ENCODE data around the gene PRPF8.
"Not testable (repeated sequence)": the region's sequence is repeated elsewhere in the genome, so short reads cannot be mapped to it uniquely, and the experiment has no call there.

PRPF8 gene

DNA sequence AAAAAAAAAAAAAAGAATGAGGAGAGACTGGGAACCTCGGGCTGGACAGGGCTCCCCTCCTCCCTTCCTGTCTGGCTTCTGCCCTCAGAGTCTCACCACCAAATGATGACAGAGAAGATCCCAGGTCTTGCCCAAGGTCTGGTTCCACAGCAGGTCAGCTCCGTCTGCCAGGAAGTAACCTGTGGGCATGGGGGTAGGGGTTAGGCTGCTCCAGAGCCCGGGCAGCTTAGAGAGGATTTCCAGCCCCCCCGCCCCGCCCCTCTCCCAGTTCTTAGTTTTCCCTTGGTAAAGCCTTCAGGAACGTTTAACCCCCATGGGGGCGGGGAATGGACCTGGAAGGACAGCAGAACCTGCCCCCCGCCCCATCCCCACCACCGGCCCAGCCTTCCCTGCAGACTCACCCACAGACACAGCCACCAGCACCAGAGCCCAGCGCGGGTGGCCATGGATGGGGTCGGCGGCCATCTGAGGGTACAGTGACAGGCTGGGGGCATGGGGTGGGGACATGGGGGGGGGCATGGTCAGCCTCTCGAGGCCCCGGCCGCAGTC is 24.8 kb upstream of the PRPF8 start:
- Histone ChIP-seq H3K4me3 (ENCODE audit: low read depth, low read length, poor library complexity, severe bottlenecking) (no peak overlapping the region), H4K20me1 (ENCODE audit: insufficient read depth, low read length) (no peaks in the 10 kb centered on the region), H3K27me3 (ENCODE audit: insufficient read depth, low read length) (peaks cover 4% of the 10 kb centered on the region; the same call in 1 of the 2 replicates), H3K4me2 (ENCODE audit: low read length) (no peak overlapping the region), H2AFZ (ENCODE audit: low read length) (no peak overlapping the region), H3K79me2 (ENCODE audit: insufficient read depth, low read length) (no peaks in the 10 kb centered on the region), H3K9me2 (ENCODE audit: low read depth, low read length) (no peaks in the 10 kb centered on the region), H3F3A (ENCODE audit: insufficient read depth, low read length) (0 out of 2 replicates have a peak, but pooled peaks cover 4% of the 10 kb centered on the region), H3K27ac (ENCODE audit: low read depth, low read length, poor library complexity, severe bottlenecking) (no peak overlapping the region), H3K9ac (ENCODE audit: low read length) (no peak overlapping the region), H3K4me1 (ENCODE audit: insufficient read depth, low read length, severe bottlenecking) (peaks cover 6% of the 10 kb centered on the region), H3K9me3 (ENCODE audit: low read length) (no peaks in the 10 kb centered on the region), H3K36me3 (ENCODE audit: insufficient read depth, low read length) (no peaks in the 10 kb centered on the region)
- TF ChIP-seq, protein P1, sequence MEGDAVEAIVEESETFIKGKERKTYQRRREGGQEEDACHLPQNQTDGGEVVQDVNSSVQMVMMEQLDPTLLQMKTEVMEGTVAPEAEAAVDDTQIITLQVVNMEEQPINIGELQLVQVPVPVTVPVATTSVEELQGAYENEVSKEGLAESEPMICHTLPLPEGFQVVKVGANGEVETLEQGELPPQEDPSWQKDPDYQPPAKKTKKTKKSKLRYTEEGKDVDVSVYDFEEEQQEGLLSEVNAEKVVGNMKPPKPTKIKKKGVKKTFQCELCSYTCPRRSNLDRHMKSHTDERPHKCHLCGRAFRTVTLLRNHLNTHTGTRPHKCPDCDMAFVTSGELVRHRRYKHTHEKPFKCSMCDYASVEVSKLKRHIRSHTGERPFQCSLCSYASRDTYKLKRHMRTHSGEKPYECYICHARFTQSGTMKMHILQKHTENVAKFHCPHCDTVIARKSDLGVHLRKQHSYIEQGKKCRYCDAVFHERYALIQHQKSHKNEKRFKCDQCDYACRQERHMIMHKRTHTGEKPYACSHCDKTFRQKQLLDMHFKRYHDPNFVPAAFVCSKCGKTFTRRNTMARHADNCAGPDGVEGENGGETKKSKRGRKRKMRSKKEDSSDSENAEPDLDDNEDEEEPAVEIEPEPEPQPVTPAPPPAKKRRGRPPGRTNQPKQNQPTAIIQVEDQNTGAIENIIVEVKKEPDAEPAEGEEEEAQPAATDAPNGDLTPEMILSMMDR (IDR thresholded peaks at IDR 0.05; ENCODE audit: low read length) = no peak
- TF ChIP-seq EZH2 (IDR thresholded peaks at IDR 0.05; ENCODE audit: borderline replicate concordance, low read length) = no peak

DNA sequence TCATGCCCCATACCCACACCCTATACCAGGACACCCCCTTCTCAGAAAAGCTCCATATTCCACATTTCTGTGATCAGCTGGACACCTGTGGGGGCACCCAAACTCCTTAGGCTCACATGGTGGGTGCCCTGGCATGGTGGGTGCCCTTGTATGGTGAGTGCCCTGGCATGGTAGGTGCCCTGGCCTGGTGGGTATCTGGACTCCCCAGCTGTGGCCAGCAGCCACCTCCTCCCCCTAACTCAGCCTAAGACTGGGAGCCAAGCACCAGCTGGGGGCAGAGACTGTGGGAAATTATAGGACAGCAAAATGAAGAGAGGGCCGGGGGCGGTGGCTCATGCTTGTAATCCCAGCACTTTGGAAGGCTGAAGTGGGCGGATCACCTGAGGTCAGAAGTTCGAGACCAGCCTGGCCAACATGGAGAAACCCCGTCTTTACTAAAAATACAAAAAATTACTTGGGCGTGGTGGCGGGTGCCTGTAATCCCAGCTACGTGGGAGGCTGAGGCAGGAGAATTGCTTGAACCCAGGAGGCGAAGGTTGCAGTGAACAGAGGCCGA is 24.2 kb upstream of the PRPF8 start:
- H3F3A ChIP-seq (ENCODE audit: insufficient read depth, low read length); H2AFZ ChIP-seq (ENCODE audit: low read length); H3K9me2 ChIP-seq (ENCODE audit: low read depth, low read length); H3K4me1 ChIP-seq (ENCODE audit: insufficient read depth, low read length, severe bottlenecking); H3K4me2 ChIP-seq (ENCODE audit: low read length); H3K79me2 ChIP-seq (ENCODE audit: insufficient read depth, low read length); H3K4me3 ChIP-seq (ENCODE audit: low read depth, low read length, poor library complexity, severe bottlenecking); H3K9me3 ChIP-seq (ENCODE audit: low read length); H3K36me3 ChIP-seq (ENCODE audit: insufficient read depth, low read length); H3K27ac ChIP-seq (ENCODE audit: low read depth, low read length, poor library complexity, severe bottlenecking); H3K9ac ChIP-seq (ENCODE audit: low read length); H3K27me3 ChIP-seq (ENCODE audit: insufficient read depth, low read length); H4K20me1 ChIP-seq (ENCODE audit: insufficient read depth, low read length): not testable (repeated sequence)

DNA sequence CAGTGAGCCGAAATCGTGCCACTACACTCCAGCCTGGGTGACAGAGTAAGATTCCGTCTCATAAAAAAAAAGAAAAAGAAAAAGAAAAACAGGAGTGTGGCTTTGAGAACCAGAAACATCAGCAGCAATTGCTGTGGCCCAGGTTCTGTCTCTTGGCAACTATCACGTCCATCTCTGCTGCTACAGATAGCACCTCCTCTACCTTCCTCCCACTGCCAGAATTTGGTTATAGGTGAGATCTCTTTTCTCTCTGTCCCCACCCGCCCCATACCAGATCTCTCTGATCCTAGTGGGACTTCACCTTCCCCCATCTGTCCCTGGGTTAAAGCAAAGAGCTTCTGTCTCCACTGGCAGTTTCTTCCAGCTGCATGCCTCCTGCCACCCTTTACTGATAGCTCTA is 22.4 kb upstream of the PRPF8 start:
- no peaks in the 10 kb centered on the region for H3K9me2 ChIP-seq (ENCODE audit: low read depth, low read length)
- H3K4me2 ChIP-seq (ENCODE audit: low read length) = no peak overlapping the region
- H3K36me3 ChIP-seq (ENCODE audit: insufficient read depth, low read length) = no peaks in the 10 kb centered on the region
- H3K27ac ChIP-seq (ENCODE audit: low read depth, low read length, poor library complexity, severe bottlenecking) = no peak overlapping the region
- H3K9ac ChIP-seq (ENCODE audit: low read length) = no peak overlapping the region
- H3F3A ChIP-seq (ENCODE audit: insufficient read depth, low read length) = 0 out of 2 replicates have a peak, but pooled peaks cover 4% of the 10 kb centered on the region
- H3K27me3 ChIP-seq (ENCODE audit: insufficient read depth, low read length) = peaks cover 9% of the 10 kb centered on the region
- H3K9me3 ChIP-seq (ENCODE audit: low read length) = no peaks in the 10 kb centered on the region
- no peak overlapping the region for H2AFZ ChIP-seq (ENCODE audit: low read length)
- TF ChIP-seq EZH2 (IDR thresholded peaks at IDR 0.05; ENCODE audit: borderline replicate concordance, low read length) = no peak
- TF ChIP-seq, protein P1 (IDR thresholded peaks at IDR 0.05; ENCODE audit: low read length) = no peak
- no peaks in the 10 kb centered on the region for H4K20me1 ChIP-seq (ENCODE audit: insufficient read depth, low read length)
- H3K4me3 ChIP-seq (ENCODE audit: low read depth, low read length, poor library complexity, severe bottlenecking) = no peak overlapping the region
- H3K4me1 ChIP-seq (ENCODE audit: insufficient read depth, low read length, severe bottlenecking) = peaks cover 6% of the 10 kb centered on the region
- H3K79me2 ChIP-seq (ENCODE audit: insufficient read depth, low read length) = no peaks in the 10 kb centered on the region

DNA sequence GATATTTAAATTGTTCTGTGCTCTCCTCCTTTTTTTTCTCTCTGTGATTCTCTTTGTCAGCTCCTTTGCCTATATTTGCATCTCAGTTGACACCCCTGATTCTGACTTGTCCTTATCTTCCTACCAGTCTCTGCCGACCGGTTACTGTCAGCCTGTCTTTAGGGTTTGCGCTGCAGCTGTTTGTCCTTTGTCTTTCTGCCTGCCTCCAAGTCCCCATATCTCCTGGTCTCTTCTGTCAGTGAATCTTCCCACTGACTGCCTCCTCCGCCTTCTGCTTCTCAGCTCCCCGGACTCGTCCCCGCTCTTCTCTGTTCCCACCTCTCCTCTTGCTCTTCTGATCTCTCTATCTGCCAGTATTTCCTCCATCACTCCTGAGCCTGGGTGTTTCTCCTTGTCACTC is 20.3 kb upstream of the PRPF8 start:
- Histone ChIP-seq H3K9me2 (ENCODE audit: low read depth, low read length) (no peaks in the 10 kb centered on the region), H3K4me1 (ENCODE audit: insufficient read depth, low read length, severe bottlenecking) (peaks cover 2% of the 10 kb centered on the region), H3F3A (ENCODE audit: insufficient read depth, low read length) (no peaks in the 10 kb centered on the region), H3K27me3 (ENCODE audit: insufficient read depth, low read length) (peaks cover 5% of the 10 kb centered on the region), H4K20me1 (ENCODE audit: insufficient read depth, low read length) (no peaks in the 10 kb centered on the region), H3K36me3 (ENCODE audit: insufficient read depth, low read length) (no peaks in the 10 kb centered on the region), H3K4me3 (ENCODE audit: low read depth, low read length, poor library complexity, severe bottlenecking) (no peak overlapping the region), H3K79me2 (ENCODE audit: insufficient read depth, low read length) (no peaks in the 10 kb centered on the region), H3K27ac (ENCODE audit: low read depth, low read length, poor library complexity, severe bottlenecking) (no peak overlapping the region), H3K9ac (ENCODE audit: low read length) (no peak overlapping the region), H3K4me2 (ENCODE audit: low read length) (no peak overlapping the region), H2AFZ (ENCODE audit: low read length) (no peak overlapping the region), H3K9me3 (ENCODE audit: low read length) (no peaks in the 10 kb centered on the region)
- TF ChIP-seq, protein P1 (IDR thresholded peaks at IDR 0.05; ENCODE audit: low read length) = no peak
- TF ChIP-seq EZH2 (IDR thresholded peaks at IDR 0.05; ENCODE audit: borderline replicate concordance, low read length) = no peak
